Esophagus mucosa (tissue), 1 donor: ENCODE data around the gene HLA-DQA1. TPM values are rescaled to one million over a fixed set of nuclear protein-coding genes. Genes with fewer than 3 reads are reported as not detected.
"Not testable (repeated sequence)": the region's sequence is repeated elsewhere in the genome, so short reads cannot be mapped to it uniquely, and the experiment has no call there.

Source experiments
- ATAC-seq: fragments of 200-7000 bp; cut with Tn5 transposase; one replicate; pipeline ENCODE4 v1.9.1; 2020
- total RNA-seq: library from RNA; stranded (reverse); gene quantifications from one replicate; pipeline ENCODE4 v1.2.4, GENCODE V29; 2023
- donor health status: DM: yes; HTN: yes; CAD: no.

The HLA-DQA1 gene
- total RNA-seq, 1 donor from 2014 or later = 3.9 TPM

DNA sequence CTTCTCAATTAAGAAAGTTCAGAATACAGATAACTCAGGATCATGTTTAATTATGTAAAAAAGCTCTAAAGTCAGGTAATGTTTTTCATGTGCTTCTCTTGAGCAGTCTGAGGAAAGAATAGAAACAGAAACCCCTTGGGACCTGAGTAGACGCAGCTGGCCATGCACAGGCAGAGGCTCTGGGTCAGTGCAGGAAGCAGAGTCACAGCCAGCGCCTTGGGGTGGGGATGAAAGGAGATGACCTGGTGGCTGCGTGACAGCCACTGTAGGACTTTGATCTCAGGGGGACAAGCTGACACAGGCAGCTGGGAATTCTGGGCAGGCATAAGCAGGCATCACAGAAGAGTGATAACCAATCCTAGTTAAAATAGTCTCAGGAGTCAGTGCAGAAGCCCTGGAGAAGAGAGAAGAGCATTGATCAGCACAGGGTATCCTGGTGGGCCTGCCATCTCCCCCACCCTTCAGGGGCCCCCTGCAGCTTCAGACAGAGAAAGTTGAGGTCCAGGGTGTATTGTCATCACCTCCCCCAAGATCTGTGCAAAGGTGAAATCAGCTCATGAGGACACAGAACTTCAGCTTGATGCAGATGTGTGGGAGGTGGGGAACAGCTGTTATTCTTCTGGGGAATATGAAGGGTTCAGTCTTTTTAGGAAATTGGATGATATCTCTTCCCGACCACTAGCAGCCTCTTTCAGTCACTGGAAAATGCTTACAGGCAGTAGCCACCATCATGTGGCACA lies 22.8 kb downstream of the HLA-DQA1 start:
- ATAC-seq = no peak

DNA sequence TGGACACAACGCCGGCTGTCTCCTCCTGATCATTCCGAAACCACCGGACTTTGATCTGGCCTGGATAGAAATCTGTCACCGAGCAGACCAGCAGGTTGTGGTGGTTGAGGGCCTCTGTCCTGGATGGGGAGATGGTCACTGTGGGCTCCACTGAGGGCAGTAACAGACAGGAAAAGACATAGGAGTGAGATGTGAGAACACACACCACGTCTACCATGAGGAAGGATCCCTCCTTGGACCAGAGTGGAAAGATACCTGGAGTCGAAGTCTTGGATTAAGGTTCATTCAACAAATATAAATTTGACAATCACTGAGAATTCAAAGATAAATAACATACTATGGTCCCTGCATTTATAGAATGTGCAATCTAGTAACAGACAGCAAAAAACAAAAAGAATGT lies 24.9 kb downstream of the HLA-DQA1 start:
- ATAC-seq = no peak

DNA sequence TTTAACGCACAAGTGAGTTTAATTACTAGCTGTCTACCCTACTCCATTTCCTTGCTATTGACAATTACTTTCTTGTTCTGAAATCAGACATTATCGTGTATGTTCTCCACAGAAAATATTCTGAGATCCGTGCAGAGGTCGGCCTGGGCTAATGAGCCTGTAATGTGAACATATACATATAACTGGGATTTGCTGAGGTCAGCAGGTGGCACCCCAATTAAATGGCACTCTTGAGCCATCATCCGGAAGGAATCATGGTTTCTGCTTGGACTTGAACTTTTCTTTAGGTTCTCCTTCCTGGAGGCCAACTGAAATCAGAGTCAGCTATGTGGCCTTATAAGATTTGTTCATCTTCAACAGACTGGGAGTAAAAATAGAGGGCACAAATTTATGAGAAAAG lies 25.6 kb downstream of the HLA-DQA1 start:
- ATAC-seq = no peak

DNA sequence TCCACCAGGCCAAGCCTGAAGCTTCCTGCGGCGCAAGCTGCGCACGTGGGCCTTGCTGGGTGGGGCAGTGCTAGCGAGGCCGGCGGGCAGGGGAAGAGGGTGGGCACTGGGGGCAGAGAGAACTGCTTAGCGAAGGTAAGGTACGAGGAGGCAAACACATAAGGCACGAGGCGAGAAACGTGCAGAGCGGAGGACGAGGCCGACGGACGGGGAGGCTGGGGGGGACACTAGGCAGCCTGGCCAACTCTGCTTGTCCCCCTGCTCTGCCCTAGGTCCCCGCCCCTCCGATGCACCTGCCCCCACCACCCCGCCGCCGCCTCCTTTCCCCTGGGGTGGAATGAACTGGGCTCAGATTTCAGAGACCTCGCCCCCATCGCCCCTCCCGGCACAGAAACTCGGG lies 27.1 kb downstream of the HLA-DQA1 start:
- ATAC-seq = no peak

DNA sequence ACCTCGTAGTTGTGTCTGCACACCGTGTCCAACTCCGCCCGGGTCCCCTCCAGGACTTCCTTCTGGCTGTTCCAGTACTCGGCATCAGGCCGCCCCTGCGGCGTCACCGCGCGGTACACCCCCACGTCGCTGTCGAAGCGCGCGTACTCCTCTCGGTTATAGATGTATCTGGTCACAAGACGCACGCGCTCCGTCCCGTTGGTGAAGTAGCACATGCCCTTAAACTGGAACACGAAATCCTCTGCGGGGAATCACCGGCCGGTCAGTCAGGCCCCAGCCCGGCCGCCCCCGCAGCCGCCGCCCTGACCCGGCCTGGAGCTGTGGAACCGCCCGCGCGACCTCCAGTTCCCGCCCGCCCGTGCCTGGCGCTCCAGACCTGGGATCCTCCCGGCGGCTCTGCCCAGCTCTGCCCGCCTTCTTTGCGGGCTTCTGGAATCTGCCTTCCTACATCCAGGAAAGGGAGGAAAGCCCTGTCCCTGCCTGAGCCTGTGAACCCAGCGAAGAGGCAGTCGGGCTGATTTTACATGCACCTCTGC lies 27.7 kb downstream of the HLA-DQA1 start:
- ATAC-seq = no peak

DNA sequence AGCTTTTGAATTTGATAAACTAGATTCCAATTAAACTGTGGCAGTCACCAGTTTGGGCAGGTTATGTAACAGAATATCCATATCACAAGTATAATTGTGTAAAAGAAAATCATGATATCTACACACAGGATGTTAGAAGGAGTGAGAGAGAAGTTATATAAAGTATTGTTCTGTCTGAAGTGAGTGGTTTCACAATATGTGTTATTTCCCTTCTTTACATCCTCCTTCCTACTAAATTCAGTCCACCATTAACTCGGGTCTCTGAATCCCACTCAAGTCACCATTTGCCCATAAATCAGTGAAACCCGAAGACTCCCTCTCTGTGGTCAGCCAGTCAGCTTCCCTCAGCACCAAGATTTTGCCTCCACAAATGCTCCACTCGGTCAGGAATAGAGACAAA lies 28.5 kb downstream of the HLA-DQA1 start:
- no peak for ATAC-seq

DNA sequence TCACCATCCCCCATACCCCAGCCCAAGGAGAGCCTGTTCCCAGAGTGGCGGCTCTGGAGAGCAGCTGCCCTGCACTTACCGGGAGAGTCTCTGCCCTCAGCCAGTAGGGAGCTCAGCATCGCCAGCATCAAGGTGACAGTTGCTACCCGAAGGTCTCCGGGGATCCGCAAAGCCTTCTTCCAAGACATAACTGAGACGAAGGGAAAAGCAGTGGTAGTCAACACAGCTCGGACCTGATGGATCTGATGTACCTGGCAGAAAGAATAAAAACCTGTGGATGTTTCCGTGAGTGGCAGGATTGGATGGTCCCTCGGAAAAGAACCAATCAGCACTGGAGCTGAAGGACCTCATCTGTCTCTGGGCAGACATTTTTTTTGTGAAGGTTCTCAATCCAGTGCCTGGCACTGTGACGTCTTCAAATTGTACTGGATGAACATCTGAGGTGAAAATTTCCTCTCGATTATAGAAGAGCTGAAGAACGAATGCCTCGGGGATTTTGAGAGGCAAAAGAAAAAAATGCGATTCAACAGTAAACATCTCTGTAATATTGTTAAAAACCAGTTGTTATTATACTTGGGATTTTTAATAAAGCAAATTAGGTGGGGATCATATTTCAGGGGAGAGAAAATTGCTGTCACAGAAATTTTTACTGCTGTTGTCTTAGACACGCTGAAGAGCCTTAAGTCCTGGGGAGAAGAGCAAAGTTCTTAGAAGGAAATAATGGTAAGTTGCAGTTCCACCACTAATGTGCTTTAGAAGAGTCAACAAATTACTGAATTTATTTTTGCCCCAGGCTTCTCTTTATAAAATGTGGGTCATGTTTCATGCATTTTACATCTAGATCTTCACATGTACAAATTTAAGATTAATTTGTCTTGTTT lies 29.5 kb downstream of the HLA-DQA1 start, which contains the start of gene HLA-DQB1:
Gene HLA-DQB1, minus strand, starts transcription at position 238 of the 881 bp plus-strand sequence. Its CDS starts 50 bp downstream, at position 188.
- ATAC-seq = peak; percentile 82

DNA sequence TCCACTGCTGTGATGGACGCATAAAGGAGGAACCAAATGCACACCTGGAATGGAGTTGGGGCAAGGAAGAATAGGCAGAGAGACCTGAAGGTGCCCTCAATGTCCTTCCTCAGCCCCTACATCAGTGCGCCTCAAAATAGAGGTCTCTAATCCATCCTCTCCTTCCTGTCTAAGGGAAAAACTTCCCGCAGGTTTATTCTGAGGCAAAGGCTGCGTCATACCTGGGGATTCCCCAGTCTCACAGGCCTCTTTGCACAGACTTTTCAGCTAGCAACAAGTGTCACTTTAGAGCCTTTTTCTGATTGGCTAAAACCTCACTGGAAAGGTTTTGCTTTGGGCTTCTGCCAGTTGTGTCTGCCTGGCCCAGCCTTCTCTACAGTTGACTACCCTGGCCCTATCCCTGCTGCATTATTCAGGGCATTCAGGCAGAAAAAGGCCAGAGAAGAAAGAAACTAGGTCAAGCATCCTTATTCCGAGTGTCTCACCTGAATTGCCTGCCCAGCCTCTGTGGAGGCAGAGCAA lies 31.1 kb downstream of the HLA-DQA1 start:
- peak; percentile 65 for ATAC-seq

DNA sequence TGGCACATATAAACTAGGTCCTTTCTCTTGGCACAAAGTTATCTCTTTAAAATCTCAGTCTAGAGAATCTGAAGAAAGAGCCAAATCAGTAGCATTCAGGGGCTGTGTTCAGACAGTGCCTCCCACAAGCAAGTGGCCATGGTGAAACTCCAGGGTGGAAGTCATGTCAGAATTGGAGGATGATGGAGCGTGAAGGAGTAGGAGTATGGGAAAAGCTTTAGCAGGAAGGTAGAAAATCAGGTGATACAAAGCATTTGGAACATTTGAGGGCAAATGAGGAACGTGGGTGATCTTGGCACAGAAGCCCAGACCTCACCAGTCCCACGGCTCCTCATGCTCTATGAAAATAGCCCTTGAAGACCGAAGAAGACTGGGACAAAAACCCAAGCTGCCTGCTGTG lies 32.0 kb downstream of the HLA-DQA1 start:
- no peak for ATAC-seq

DNA sequence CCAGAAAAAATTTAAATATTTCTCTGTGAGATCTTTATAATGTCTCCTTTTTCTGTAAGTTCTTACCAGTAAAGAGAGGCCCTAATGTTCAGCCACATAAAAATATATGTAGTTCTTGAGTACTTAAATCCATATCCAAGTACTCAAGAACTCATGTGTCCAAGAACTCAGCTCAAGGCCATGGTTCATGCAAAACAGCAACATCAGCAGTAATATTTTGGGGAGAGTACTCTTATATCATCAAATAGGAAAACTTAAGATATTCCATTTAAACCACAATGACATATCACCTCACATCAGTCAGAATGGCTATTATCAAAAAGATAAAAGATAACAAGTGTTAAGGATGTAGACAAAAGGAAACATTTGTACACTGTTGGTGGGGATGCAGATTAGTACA lies 32.7 kb downstream of the HLA-DQA1 start:
- no peak for ATAC-seq

DNA sequence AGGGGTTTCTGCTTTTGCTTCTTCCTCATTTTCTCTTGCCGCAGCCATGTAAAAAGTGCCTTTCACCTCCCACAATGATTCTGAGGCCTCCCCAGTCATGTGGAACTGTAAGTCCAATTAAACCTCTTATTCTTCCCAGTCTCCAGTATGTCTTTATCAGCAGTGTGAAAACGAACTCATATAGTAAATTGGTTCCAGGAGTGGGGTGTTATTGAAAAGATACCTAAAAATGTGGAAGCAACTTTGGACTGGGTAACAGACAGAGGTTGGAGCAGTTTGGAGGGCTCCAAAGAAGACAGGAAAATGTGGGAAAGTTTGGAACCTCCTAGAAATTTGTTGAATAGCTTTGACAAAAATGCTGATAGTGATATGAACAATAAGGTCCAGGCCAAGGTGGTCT lies 34.7 kb downstream of the HLA-DQA1 start:
- ATAC-seq = not testable (repeated sequence)

DNA sequence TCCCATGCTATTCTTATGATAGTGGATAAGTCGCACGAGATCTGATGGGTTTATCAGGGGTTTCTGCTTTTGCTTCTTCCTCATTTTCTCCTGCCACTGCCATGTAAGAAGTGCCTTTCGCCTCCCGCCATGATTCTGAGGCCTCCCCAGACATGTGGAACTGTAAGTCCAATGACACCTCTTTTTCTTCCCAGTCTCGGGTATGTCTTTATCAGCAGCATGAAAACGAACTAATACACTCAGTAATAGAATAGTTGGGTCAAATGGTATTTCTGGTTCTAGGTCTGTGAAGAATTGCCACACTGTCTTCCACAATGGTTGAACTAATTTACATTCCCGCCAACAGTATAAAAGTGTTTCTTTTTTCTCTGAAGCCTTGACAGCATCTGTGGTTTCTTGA lies 36.9 kb downstream of the HLA-DQA1 start:
- not testable (repeated sequence) for ATAC-seq

DNA sequence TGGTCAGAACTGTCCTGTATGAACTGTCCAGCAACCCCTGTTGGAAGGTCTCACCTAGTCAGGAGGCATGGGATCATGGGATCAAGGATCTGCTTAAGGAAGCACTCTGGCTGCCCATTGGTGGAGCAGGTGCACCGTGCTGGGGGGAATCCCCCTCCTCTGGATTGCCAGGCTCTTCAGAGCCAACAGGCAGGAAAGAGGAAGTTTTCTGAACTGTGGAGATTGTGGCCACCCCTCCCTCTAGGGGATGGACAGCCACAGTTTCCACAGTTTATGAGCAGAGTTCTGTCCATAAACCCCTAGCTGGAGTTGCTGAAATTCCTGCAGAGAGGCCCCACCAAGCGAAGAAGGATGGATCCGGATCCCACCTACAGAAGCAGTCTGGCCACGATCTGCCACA lies 42.3 kb downstream of the HLA-DQA1 start:
- ATAC-seq = no peak

DNA sequence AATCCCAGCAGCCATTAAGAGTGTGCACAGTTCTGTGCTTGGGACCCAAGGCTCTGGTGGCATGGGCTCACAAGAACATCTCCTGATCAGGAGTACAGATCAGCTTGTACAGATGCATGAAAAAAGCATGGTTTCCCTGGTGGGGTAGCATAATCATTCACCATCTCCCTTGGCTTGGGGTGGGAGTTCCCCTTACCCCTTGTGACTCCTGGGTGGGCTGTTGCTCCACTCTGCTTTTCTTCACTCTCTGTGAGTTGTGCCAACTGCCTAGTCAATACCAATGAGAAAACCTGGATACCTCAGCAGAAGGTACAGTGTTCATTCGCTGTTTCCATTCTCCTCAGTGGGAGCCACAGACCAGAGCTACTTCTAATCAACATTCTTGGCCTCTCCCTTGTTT lies 42.8 kb downstream of the HLA-DQA1 start:
- ATAC-seq = no peak

DNA sequence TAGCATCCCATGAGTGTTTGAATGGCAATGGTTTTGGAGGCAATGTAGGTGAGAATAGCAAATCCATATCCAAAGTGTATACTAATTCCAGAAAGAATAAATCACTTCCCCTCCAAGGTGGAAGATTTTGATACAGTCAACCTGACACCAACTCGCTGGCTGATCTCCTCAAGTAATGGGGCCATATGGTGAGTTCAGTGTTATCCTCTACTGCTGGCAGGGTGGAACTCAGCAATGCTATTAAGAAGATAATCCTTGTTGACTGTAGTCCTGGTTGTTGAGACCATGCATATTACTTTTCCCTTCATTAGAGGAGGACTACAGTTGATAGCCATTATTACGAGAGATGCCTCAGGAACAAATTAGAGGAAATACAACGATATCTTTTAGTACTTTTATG lies 47.0 kb downstream of the HLA-DQA1 start:
- ATAC-seq = no peak

DNA sequence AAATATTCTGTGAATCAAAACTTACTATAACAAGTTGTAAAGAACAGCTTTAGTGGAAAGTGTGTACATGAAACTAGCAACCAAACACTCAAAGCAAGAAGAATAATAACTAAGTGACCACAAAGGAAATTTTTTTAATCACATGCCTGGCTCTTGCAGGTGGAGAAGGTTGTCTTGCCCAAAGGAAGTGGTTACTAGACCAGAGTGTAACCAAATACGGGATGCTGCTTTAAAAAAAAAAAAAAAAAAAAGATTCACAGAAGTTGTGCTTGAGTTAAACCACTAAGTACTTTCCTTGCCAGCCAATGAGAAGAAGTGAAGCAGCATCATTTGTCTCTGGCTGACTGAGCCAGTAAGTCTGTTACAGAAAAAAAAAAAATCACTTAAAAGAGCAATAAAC lies 48.4 kb downstream of the HLA-DQA1 start:
- ATAC-seq = peak; percentile 70

DNA sequence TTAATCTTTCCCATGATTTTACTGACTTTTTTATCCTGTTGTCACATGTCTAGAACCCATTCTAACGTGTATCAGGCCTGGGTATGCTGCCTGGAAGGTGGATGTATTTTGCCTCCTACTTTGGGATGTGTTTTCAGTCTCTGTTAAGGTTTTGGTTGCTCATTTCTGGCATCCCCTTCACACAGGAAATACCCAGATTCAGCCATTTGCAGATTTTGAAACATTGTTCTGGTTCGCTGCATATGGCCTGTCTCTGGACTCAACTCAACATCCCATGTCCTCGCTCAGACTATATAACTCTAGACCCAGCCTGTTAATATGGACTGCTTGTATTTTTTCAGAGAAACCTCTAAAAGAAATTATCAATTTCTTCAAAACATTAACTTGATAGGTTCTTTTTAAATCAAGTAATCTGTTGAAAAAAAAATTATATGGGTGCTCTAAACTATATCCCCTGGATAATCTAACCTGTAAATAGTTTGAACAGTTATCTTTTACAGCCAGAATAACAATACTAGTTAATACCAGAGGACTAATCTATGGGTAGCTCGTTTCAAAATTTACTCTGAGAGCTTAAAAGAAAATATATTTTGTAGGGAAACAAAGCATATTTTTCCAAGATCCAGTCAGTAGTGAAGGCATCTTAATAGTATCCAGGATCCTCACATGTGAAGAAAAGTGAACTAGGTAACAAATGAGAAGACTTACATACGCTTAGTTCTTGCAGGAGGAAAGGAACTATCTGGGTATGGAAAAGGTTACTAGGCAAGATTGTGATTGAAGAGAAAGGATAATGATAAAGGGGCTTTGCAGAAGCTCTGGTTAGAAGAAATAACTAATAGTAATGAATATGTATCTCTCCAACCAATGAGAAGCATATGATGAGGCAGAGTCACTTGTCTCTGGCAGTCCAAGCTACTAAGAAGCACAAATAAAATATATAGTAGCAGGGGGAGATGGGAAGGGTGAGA lies 52.6 kb downstream of the HLA-DQA1 start:
- ATAC-seq = peak; percentile 56

DNA sequence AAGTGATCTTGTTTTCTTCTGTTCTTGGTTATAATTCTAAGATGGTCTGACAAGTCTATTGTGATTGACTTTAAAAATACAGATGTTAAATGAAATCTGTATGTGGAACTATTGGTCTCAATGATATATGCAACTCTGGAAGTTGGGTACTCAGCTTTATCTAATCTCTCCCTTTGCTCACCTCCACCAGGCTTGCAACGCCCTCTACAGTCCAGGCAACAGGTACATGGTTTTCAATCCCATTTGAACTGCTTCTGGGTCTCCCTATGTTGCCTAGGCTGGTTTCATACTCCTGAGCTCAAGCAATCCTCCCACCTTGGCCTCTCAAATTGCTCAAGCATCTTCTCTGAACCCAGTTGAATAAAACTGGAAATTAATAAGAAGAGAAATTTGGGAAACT lies 54.8 kb downstream of the HLA-DQA1 start:
- peak; percentile 71 for ATAC-seq
